Pulmonary artery endothelial cell (primary cell): ENCODE data around the gene RBFOX1. TPM values are rescaled to one million over a fixed set of nuclear protein-coding genes. Genes with fewer than 3 reads are reported as not detected.

Experiments
- DNase-seq: peaks from one replicate; pipeline ENCODE4 v3.0.0-alpha.2; 2011; ENCODE audit warnings: low read depth, low spot score
- total RNA-seq: library from RNA; depleted of rRNA; stranded (reverse); fragments of >200 nt; gene quantifications from 2 replicates; pipeline ENCODE4 v1.2.3, GENCODE V29; 2014

RBFOX1 gene
- total RNA-seq, 1 donor from 2014 or later, result not detected

GRCh38 chr16:7372095-7372494 lies 39.5 kb downstream of the RBFOX1 start:
- no peak for DNase-seq

- no peak for DNase-seq
Observed at GRCh38 chr16:7373776-7374175, 41.1 kb downstream of the RBFOX1 start.

- no peak for DNase-seq
Observed at GRCh38 chr16:7374614-7375174, 42.0 kb downstream of the RBFOX1 start.

DNA sequence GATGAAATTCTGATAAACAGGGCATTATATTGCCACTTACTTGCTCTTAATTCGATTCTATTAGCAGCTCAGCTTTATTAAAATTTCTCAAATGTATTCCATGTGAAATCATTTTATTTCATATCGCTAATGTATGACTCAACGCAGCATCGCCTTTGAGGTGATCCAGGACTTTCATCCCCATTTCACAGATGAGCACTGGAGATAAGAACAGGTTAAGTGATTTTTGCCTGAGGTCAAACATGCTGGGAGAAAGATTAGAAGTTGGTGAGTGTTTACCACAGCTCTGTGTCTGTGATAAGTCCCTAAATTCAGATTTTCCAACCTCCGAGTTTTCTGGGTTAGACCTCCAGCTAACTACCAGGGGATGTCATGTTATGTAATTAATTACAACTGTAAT lies 43.6 kb downstream of the RBFOX1 start:
- no peak for DNase-seq

DNA sequence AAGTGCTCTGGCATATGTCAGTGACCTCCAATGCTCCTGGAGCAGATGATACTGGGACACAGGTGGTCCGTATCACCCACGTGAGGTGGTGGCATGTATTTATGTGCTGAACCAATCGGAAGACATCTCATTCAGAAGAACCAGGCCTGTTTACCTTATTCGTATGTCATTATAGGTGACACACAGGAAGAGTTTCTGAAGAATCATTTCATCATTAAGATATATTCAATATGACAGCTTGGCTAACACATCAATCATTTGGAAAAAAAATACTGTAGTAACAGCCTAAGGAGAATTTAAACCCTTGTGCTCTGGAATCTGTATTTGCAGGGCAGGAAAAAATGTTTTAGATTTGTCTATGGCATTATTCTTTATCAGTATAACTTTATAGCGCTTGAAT lies 44.6 kb downstream of the RBFOX1 start:
- DNase-seq, result no peak

DNA sequence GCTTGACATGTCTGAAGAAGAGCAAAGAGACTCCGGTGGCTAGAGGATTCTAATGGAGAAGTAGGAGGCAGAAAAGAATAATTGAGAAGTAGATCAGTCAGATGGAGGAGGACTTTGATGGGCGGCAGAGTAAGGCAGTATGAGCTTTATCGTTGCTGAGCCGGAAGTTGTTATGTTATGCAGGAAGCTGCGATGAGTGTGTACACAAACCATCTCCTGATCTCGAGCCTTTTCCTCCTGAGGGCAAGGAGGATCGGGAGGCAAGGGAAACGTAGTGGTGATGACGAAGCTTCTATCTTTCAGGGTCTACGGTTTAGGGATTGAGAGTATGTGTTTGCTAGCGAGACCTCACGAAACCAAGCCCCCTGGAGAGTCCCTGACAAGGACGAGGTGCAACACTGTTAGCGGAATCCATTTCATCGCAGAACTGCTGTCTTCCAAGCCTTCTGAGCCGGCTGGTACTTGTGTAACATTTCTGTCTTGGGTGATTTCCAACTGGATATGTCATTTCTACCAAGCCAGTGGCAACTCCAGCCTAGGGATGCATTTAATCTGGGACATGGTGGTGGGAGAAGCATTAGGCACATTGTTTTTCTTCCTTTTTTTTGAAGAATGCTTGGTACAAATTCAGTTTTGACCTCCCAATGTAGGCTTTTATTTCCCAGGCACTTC lies 45.5 kb downstream of the RBFOX1 start:
- no peak for DNase-seq

DNA sequence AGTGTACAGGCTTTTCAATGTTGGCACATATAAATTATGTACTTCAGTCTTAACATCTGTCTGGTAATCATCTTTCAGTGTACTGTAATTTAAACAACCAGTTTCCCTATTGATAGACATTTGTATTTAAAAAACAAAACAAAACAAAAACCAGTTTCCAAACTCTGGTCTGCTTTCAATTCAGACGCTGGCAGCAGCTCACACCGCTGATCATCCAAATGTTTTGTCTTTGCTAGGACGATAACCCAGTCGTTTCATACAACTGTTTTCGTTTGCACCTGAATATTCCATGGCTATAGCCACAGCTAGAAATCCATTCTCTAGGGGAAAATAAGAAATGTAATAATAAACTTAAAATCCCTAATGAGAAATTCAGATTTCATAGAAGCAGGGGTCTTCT lies 47.8 kb downstream of the RBFOX1 start:
- DNase-seq, result no peak

- no peak for DNase-seq
Observed at GRCh38 chr16:7380911-7381310, 48.3 kb downstream of the RBFOX1 start.

DNA sequence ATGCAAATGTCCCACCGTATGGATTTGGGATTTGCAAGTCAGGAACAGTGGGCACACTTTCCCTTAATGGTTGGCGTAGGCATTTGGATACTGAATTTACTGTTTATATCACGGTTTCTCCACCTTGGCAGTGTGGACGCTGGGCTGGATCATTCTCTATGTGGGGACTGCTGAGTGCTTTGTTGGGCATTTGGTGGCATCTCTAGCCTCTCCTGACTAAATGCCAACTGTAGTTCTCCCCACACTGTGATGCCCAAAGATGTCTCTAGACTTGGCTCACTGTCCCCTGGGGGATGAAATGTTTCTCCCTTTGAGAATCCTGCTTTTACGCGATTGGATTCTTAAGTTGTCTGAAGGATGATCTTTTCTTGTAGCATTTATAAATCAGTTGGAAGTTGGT lies 49.0 kb downstream of the RBFOX1 start:
- DNase-seq, result no peak

DNA sequence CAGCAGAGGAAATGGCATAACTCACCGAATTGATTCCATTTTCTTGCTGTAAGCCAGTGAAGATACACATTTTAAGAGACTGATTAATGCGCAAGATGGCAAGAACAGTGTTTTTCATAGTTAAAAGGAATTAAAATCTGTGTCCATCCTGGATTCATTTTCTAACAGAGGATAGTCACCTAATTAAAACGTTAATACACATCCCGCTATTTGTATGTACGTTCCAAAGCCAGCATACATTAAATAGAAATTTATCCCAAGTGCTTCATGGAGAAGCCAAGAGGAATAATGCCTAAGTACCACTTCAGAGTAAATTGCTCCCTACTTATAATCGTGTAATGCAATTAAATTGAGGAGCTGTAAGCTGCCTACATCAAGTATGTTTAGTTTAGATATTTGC lies 49.9 kb downstream of the RBFOX1 start:
- DNase-seq, result no peak

DNA sequence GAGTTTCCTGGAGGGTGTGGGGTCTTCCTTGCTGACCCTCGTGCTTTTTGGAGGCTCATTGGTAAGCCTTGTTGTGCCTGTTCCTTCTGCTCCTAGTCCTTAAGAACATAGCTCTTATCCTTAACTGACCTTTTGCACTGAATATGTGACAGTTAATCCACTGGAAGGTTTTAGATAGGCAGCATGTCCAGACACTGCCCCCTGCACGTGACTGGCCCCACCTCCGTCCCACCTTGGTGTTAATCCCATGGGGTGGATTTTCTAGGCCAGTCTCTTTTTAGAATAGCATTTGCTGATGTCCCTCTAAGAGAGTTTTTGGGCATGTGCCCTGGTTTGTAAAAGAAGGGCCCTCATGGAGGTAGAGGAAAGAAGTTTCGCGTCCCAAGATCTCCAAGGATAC lies 58.3 kb downstream of the RBFOX1 start:
- no peak for DNase-seq

DNA sequence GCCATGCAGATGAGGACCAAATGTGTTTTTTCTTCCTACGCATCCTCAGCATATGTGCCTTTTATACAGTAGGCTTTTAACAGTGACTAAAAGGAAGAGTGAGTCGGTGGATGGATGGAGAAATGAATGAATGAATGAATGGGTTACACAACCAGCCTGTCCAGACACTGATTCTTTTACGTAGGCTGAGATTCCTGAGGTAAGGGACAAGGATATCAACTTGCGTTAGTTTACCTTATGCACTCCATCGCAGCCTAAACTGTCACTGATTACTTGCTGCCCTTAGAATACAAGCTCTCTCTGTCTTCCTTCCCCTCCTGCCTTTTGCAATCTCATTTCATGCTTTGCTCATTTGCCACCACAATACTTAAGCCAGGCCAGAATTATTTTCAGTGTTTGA lies 59.0 kb downstream of the RBFOX1 start:
- no peak for DNase-seq

GRCh38 chr16:7392206-7392605 lies 59.6 kb downstream of the RBFOX1 start:
- DNase-seq, result no peak

- DNase-seq, result no peak
Observed at GRCh38 chr16:7393680-7394079, 61.0 kb downstream of the RBFOX1 start.

DNA sequence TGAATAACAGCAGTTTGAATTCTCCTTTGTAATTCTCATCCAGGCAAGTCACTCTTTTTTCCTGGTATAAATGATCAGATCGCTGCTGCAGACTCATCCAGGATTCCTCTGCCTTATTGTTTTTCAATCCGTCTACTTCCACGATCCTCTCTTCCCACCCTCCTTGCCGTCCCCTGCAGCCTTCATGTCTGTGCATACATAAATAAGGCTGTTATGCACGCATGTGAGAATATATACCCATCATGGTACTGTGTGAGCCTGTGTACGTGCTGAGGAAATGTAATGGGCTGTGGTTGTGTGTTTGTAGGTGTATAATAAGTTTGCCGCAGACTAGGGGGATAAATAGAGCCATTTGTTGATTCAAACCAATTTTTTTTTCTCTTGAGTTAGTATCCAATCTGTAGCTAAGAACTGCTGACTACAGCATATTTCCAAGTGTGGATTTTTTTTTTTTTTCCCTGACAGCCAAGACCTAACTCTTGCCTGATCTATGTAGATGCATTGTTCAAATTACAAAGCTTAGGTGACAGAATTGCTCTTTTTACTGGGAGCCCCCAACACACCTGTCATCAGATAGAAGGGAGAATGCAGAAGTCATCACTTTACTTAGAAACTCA lies 62.2 kb downstream of the RBFOX1 start:
- no peak for DNase-seq

- no peak for DNase-seq
Observed at GRCh38 chr16:7397901-7398300, 65.3 kb downstream of the RBFOX1 start.

GRCh38 chr16:7398536-7398935 lies 65.9 kb downstream of the RBFOX1 start:
- no peak for DNase-seq

GRCh38 chr16:7399296-7399695 lies 66.7 kb downstream of the RBFOX1 start:
- DNase-seq, result no peak

DNA sequence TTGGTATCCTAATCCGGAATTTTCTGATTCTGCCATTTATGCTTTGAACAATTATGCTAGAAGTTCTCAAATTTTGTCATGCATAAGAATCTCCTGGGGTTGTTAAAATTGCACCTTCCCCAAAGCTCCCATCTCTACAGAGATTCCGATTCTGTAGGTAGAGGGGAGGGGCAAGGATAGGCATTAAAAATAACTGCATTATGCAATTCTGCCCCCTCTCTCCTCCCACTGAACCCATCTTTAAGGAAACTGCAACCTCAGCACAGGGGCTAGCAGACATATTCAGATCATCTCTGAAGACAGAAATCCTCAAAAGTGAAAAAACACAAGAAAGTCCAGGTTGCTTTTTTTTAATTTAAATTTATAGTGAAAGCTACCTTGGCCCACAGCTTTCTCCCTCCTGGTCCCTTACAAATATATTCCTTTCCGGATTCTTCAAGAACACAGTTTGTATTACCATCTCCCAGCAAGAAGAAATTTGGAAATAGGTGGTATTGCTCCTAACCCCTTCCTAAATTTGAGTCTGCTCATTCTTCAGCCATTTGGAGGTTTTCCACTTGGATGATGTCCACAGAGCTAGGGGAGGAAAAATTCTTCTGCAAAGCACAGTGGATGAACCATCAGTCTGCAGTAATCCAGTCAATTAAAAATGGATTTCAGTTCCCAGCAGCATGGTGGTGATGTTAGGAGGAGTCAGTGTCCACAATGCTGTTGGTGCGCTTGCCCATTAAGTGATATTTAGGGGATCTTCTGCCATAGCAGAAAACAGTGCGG lies 67.7 kb downstream of the RBFOX1 start:
- DNase-seq, result no peak

DNA sequence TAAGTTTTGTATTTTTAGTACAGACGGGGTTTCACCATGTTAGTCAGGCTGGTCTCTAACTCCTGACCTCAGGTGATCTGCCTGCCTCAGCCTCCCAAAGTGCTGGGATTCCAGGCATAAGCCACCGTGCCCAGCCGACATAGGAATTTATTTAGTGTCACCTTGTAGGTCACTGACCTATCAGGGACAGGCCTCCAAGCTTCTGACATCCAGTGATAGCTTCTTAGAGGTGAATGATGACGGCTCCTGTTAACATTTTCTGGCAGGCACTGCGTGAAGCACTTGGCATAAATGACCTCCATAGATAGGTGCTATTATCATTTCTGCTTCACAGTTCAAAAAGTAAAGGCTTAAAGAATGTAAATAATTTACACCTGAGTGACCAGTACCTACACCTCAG lies 71.6 kb downstream of the RBFOX1 start:
- no peak for DNase-seq

DNA sequence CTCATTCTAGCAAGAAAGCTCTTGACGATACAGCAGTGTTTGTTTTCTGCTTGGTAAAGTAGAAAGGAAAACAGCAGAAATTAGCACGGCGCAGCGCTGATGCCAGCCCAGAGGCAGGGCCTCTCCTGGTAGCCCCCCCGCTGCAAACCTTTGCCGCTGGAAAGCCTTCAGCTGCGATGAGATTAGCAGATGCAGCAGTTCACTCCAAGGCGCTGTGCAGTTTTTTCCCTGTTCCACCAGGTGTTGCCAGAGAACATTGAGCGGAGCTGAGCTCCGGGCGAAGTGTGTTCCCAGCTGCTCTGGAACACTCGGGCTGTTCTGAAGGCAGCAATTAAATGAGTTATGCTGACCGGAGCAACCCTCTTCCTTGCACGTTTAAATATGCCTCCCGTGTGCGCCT lies 72.5 kb downstream of the RBFOX1 start:
- no peak for DNase-seq

DNA sequence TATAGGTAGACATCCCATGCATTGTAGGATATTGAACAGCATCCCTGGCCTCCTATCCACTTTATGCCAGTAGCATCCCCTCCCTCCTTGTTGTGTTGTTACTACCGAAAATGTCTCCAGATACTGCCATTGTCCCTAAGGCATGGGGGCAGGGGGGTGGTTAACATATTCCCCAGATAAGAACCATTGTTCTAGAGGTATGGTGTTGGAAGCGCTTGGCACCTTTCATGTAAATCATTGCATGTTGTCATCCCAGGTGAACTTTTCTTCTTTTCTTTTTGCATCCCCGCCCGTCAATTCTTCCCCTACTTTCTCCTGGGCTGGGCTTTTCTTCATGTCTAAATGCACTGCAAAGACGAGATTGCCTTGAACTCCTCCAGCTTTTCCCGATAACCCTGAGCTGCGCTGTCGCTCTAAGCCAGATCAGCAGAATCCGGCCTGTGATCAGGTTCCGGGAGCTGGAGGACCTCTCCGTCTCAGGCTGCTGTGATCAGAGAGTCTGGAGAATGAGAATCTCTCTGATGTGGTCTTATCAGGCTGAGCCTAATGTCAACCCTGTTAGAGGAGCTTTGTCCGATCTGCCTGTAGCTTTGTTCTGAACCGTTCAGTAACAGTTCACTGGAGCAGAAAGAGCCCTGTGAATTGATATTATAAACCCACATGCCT lies 76.2 kb downstream of the RBFOX1 start:
- DNase-seq, result no peak
